Measurements from ENCODE around the gene OR5K3.
"Not testable (repeated sequence)": the region's sequence is repeated elsewhere in the genome, so short reads cannot be mapped to it uniquely, and the experiment has no call there.

OR5K3 gene

GRCh38 chr3:98390366-98390765 lies at the start of gene OR5K3:
TSS of gene OR5K3 (plus strand) at chr3:98390666. CDS start at chr3:98390666, 0 bp downstream.
- no peak for DNase-seq (ENCODE audit: low read depth in 4 of 4, low spot score in 1 of 4)

GRCh38 chr3:98341758-98342157 lies 48.7 kb upstream of the OR5K3 start:
- no peak for DNase-seq (ENCODE audit: low read depth in 4 of 4, low spot score in 1 of 4)

GRCh38 chr3:98343647-98344507 lies 46.6 kb upstream of the OR5K3 start:
- no peak for DNase-seq (ENCODE audit: low read depth in 4 of 4, low spot score in 1 of 4)

GRCh38 chr3:98350082-98350481 lies 40.4 kb upstream of the OR5K3 start:
- no peak for DNase-seq (ENCODE audit: low read depth in 4 of 4, low spot score in 1 of 4)

- no peak for DNase-seq (ENCODE audit: low read depth in 4 of 4, low spot score in 1 of 4)
Measured at GRCh38 chr3:98353554-98353953, 36.9 kb upstream of the OR5K3 start, which contains the start of gene OR5K4. TSS of gene OR5K4 (plus strand) at chr3:98353854. CDS start at chr3:98353854, 0 bp downstream.

GRCh38 chr3:98359250-98359649 lies 31.2 kb upstream of the OR5K3 start:
- DNase-seq (ENCODE audit: low read depth in 4 of 4, low spot score in 1 of 4), result no peak

GRCh38 chr3:98359993-98360675 lies 30.3 kb upstream of the OR5K3 start:
- DNase-seq (ENCODE audit: low read depth in 4 of 4, low spot score in 1 of 4), result no peak

GRCh38 chr3:98360681-98361080 lies 29.8 kb upstream of the OR5K3 start:
- no peak for DNase-seq (ENCODE audit: low read depth in 4 of 4, low spot score in 1 of 4)

- DNase-seq (ENCODE audit: low read depth in 4 of 4, low spot score in 1 of 4), result no peak
Measured at GRCh38 chr3:98361289-98361688, 29.2 kb upstream of the OR5K3 start.

GRCh38 chr3:98367464-98368246 lies 22.8 kb upstream of the OR5K3 start:
- no peak for DNase-seq (ENCODE audit: low read depth in 4 of 4, low spot score in 1 of 4)

GRCh38 chr3:98371186-98371585 lies 19.3 kb upstream of the OR5K3 start:
- no peak for DNase-seq (ENCODE audit: low read depth in 4 of 4, low spot score in 1 of 4)

GRCh38 chr3:98371853-98372252 lies 18.6 kb upstream of the OR5K3 start:
- no peak for DNase-seq (ENCODE audit: low read depth in 4 of 4, low spot score in 1 of 4)

- no peak for DNase-seq (ENCODE audit: low read depth in 4 of 4, low spot score in 1 of 4)
Measured at GRCh38 chr3:98372445-98372844, 18.0 kb upstream of the OR5K3 start.

- DNase-seq (ENCODE audit: low read depth in 4 of 4, low spot score in 1 of 4), result no peak
Measured at GRCh38 chr3:98376631-98377030, 13.8 kb upstream of the OR5K3 start.

- DNase-seq (ENCODE audit: low read depth in 4 of 4, low spot score in 1 of 4), result no peak
Measured at GRCh38 chr3:98388147-98388546, 2.3 kb upstream of the OR5K3 start.

GRCh38 chr3:98395101-98395500 lies 4.6 kb downstream of the OR5K3 start:
- no peak for DNase-seq (ENCODE audit: low read depth in 4 of 4, low spot score in 1 of 4)

- DNase-seq (ENCODE audit: low read depth in 4 of 4, low spot score in 1 of 4), result not testable (repeated sequence)
Measured at GRCh38 chr3:98396482-98396881, 6.0 kb downstream of the OR5K3 start.

GRCh38 chr3:98398513-98398912 lies 8.0 kb downstream of the OR5K3 start:
- no peak for DNase-seq (ENCODE audit: low read depth in 4 of 4, low spot score in 1 of 4)

- no peak for DNase-seq (ENCODE audit: low read depth in 4 of 4, low spot score in 1 of 4)
Measured at GRCh38 chr3:98402507-98402906, 12.0 kb downstream of the OR5K3 start.

GRCh38 chr3:98404010-98404409 lies 13.5 kb downstream of the OR5K3 start:
- no peak for DNase-seq (ENCODE audit: low read depth in 4 of 4, low spot score in 1 of 4)

- no peak for DNase-seq (ENCODE audit: low read depth in 4 of 4, low spot score in 1 of 4)
Measured at GRCh38 chr3:98406034-98406433, 15.6 kb downstream of the OR5K3 start.

- DNase-seq (ENCODE audit: low read depth in 4 of 4, low spot score in 1 of 4), result no peak
Measured at GRCh38 chr3:98432575-98432974, 42.1 kb downstream of the OR5K3 start.
